Measurements from ENCODE around the gene ELP6. TPM values are rescaled to one million over a fixed set of nuclear protein-coding genes. Genes with fewer than 3 reads are reported as not detected.

ELP6 gene
- total and polyA plus RNA-seq, 9 of the 15 experiments (the other 6 are each of a cell fraction or from before 2014, with no cell fraction given) = 76.9 to 198 (median 83.3) TPM

GRCh38 chr3:47533996-47534454 lies 20.5 kb upstream of the ELP6 start (continued):
- TF ChIP-seq HDGF (IDR thresholded peaks at IDR 0.05) (no peak), FIP1L1 (IDR thresholded peaks at IDR 0.05; ENCODE audit: low read depth, low read length, poor library complexity, severe bottlenecking) (no peak), FOXK2 (conservative IDR thresholded peaks at IDR 0.05 in 1 of 2, IDR thresholded peaks at IDR 0.05 in 1 of 2; ENCODE audit: low read depth in 2 of 2) (peak; percentile 59 to 65; a peak in 2 of 4 replicates), JUND (IDR thresholded peaks at IDR 0.05; ENCODE audit: borderline replicate concordance, low read depth, low read length) (no peak), JUND (tag; IDR thresholded peaks at IDR 0.05; ENCODE audit: borderline replicate concordance, low read depth, low read length) (peak; percentile 32; the same call in 1 of the 3 replicates), CREB3 (tag; conservative IDR thresholded peaks at IDR 0.05; ENCODE audit: low read depth) (no peak), ZNF316 (IDR thresholded peaks at IDR 0.05) (peak; percentile 52), SMARCB1 (IDR thresholded peaks at IDR 0.05; ENCODE audit: insufficient read length, low read depth) (no peak), ARID1B (IDR thresholded peaks at IDR 0.05) (peak; percentile 88), WHSC1 (IDR thresholded peaks at IDR 0.05; ENCODE audit: low read length) (no peak), ZNF23 (CRISPR knock-in tag; IDR thresholded peaks at IDR 0.05) (no peak), GTF2E2 (tag; IDR thresholded peaks at IDR 0.05) (no peak), HDAC3 (IDR thresholded peaks at IDR 0.05; ENCODE audit: borderline replicate concordance, partially characterized antibody) (no peak), SMARCE1 (IDR thresholded peaks at IDR 0.05) (peak; percentile 65; the same call in 1 of the 2 replicates), CBX3 (IDR thresholded peaks at IDR 0.05; ENCODE audit: borderline replicate concordance in 1 of 2, low read length in 2 of 2) (peak in 1 of 2 experiments; percentile 82; a peak in 1 of 3 replicates), L3MBTL2 (IDR thresholded peaks at IDR 0.05) (no peak), ZNF644 (tag; IDR thresholded peaks at IDR 0.05; ENCODE audit: low read depth) (no peak)
- TF ChIP-seq, protein P1, sequence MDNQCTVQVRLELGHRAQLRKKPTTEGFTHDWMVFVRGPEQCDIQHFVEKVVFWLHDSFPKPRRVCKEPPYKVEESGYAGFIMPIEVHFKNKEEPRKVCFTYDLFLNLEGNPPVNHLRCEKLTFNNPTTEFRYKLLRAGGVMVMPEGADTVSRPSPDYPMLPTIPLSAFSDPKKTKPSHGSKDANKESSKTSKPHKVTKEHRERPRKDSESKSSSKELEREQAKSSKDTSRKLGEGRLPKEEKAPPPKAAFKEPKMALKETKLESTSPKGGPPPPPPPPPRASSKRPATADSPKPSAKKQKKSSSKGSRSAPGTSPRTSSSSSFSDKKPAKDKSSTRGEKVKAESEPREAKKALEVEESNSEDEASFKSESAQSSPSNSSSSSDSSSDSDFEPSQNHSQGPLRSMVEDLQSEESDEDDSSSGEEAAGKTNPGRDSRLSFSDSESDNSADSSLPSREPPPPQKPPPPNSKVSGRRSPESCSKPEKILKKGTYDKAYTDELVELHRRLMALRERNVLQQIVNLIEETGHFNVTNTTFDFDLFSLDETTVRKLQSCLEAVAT (IDR thresholded peaks at IDR 0.05) = no peak
- TF ChIP-seq, protein P2, sequence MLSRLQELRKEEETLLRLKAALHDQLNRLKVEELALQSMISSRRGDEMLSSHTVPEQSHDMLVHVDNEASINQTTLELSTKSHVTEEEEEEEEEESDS (CRISPR knock-in tag; IDR thresholded peaks at IDR 0.05) = no peak
